Measurements from ENCODE around the gene STX12.
"Not testable (repeated sequence)": the region's sequence is repeated elsewhere in the genome, so short reads cannot be mapped to it uniquely, and the experiment has no call there.

The STX12 gene

DNA sequence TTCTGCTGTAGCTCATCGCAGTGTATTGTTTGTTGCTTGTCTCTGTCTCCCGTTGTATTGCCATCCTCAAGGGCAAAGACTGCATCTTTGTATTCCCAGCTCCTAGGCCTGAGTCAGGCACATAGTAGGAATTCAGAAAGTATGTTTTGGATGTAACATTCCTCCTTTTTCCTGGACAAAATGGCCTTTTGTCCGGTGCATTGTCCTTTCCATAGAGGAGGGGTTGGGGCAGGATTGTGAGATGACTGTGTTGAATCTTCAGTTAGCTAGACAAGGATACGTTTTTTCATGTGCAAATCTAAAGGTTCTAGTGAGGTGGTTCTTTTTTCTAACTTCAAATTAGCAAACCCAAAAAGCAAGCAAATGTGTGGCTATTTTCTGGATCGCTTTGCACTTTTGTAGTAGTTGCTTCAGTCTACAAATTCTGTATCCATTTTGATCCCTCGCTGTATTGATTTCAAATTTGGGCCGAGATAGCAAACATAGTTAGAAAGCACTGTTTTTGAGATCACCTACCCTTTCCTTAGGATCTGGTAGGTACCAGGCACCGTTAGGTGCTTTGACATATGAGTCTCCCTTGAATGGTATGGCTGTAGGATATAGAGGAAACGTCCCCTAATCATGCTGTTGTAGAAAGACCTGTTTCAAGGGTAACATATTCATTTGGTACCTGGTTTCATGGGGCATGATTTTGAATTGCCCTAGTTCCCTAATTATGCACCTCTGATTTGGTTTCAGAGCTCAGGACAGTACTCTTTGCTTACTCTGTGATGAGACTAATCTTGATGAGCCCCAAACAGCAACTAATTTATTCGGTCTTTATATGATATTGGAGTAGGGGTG is 58.8 kb downstream of the STX12 start:
- no peak for DNase-seq

DNA sequence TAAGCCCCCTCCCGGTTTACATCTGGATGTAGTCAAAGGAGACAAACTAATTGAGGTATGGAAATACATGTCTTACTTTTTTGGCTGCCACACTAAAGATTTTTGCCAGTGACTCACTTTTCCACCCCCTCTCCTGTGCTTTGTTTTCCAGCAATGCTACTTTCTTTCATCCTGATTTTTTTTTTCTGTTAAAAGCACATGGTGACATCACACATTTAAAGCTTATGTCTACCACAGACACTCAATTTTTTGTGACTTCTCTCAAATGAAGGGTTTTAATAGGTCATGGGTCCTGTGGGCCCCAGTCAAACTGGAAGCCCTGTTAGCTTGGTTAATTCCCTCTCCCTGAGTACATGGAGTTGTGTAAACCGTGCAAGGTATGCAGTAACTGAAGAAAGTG is 59.7 kb downstream of the STX12 start:
- DNase-seq = no peak

DNA sequence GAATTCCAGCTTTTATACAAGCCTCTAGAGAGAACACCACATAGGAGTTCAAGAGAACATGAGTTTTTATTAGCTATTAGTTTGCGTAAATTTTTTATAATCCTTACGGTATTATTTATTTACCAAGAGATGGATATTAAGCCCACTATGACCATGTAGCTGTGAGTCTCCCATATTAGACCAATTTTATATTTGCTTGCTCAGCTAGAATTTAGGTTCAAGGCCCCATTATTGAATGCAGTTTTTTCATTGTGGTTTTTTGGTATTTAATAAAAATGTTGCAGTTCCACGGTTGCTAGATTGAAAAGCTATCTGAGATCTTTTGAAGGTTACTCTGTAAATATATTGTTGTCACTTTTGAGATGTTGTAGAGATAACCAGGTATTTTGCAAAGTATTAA is 60.5 kb downstream of the STX12 start:
- no peak for DNase-seq

DNA sequence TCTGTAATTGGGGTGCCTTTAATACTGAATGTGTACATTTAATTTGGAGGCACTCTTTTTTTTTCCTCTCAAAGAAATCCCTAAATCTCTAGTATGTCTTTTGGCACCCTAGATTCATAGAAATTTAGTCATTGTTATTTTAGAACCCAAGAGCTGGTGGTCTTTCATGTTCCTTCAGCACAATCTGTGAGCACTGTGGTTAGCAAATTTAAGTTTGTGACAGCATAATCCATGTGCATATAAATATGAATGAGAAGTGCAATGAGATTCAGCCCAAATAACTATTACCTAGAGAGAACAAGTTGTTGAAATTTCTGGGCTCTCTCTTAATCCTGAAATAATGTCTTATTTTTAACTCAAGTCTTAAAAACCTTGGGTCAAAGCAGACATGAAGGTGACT is 62.0 kb downstream of the STX12 start:
- DNase-seq = no peak

DNA sequence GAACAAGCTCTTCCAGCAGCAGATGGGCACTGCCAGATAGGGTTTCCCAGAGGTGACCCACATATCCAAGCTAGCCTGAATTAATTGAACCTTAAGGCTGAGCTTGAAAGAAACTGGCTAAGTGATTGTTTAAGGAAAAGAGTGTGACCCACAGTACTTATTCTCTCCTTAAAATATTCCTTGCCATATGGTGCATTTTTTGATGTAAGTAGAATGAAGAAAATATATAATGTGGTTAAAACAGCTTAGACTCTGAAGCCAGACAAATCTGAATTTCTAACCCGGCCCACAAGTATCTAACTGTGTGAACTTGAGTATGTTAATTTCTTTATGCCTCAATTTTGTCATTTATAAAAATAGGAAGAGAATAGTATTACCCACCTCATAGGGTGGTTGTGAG is 62.5 kb downstream of the STX12 start:
- DNase-seq = no peak

DNA sequence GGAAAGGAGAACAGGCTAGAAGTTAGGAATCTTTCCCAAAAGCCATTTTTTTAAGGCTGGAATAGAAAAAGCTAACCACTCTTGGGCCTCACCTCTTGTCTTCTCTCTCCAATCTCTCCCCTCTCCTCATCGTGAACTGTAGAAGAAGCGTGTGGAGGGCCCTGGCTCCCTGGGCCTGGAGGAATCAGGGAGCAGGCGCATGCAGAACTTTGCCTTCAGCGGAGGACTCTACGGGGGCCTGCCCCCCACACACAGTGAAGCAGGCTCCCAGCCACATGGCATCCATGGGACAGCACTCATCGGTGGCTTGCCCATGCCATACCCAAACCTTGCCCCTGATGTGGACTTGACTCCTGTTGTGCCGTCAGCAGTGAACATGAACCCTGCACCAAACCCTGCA is 76.9 kb downstream of the STX12 start:
- DNase-seq = no peak

DNA sequence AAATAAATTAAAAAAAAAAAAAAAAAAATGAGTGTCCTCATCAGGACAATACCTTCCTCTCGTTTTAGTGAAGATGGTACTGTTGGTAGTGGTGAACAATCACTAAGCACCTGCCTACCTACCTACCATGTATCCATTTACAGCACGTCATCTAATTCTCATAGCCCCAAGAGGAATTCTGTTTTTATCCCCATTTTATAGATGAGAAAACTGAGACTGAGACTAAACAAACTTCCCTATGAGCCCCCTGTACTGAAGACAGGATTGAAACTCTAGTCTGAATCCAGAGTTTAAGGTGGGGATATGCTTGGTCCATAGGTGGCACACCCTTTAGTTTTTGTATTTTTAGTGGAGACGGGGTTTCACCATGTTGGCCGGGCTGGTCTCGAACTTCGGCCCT is 82.1 kb downstream of the STX12 start:
- DNase-seq = no peak

DNA sequence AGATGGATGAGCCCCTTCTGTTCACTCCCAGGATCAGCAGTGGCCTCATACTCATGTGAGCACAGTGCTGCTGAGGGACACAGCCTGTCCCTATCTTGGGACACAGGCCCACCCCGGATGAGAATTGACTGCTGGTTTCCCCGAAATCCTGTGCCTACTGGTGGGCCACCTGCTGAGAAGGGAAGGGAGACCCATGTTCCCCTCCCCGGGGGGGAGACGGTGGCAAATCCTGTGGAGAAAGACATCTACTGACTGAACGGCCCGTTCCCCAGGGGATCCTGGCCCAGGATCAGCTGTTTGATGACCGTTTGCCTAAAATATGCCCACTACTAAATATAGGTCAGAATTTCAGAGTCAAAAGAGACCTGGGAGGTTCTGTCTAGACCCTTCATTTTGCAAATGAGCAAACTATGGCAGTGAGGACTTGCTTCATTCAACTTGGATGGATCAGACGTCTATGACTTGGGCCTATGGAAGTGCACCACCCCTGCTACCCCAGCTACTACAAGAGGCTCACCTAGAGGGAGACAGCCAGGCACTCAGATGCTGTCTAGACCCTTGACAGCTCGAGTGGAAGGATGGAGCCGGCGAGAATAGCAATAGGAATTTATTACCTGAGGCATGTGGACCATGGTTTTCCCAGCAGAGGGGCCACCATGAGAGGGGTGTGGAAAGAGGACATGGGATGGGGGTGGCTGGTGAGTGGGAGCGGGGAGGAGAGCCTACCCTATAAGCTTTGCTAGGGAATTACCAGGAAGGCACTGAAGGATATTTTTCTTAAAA is 83.7 kb downstream of the STX12 start:
- no peak for DNase-seq

DNA sequence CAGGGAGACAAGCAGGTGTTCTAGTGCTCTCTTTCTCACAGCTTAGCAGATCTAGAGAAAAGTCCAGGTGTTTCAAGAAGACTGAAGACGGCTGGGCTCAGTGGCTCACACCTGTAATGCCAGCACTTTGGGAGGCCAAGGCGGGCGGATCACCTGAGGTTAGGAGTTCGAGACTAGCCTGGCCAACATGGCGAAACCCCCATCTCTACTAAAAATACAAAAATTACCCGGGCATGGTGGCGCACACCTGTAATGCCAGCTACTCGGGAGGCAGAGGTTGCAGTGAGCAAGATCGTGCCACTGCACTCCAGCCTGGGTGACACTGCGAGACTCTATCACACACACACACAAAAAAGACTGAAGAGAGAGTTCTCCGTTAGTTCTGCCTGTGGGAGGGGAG is 84.5 kb downstream of the STX12 start:
- DNase-seq = not testable (repeated sequence)

DNA sequence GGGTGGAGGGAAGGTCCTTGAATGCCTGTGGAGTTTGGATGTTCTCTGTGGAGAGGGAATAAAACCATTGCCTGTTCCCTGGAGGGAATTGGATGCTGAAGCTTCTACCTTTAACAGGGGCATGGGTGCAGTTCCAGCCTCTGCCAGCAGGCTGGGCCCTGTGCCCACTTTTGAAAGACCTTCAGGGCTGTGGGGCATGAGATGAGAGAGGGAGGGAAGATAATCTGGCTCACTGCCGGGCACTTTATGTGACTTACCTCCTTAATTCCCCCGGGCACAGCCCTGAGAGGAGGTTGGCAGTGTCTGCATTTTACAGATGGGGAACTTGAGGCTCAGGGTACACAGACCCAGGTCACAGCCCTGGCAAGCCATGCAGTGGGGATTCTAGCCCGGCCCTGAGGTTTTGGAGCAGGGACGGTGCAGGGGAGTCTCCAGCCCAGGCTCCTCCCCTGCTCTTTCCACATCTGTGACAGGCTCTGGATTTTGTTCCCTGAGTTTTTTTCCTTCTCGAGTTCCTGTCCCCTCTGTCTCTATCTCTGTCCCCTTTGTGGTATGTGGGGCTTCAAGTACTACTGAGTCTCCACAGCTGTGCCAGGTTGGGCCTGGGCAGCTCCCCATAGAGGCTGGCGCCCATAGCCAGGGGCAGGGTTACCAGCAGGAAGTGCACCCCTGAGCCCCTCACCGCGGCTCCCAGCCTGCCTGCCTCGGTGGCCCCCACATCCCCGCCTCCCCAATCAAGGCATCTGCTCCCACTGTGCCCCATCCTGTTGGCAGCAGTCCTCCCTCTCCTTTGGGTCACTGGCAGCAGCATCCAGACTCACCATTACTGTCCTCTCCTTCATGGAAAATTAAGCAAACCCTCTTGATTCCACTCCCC is 85.3 kb downstream of the STX12 start:
- DNase-seq = peak; percentile 90

DNA sequence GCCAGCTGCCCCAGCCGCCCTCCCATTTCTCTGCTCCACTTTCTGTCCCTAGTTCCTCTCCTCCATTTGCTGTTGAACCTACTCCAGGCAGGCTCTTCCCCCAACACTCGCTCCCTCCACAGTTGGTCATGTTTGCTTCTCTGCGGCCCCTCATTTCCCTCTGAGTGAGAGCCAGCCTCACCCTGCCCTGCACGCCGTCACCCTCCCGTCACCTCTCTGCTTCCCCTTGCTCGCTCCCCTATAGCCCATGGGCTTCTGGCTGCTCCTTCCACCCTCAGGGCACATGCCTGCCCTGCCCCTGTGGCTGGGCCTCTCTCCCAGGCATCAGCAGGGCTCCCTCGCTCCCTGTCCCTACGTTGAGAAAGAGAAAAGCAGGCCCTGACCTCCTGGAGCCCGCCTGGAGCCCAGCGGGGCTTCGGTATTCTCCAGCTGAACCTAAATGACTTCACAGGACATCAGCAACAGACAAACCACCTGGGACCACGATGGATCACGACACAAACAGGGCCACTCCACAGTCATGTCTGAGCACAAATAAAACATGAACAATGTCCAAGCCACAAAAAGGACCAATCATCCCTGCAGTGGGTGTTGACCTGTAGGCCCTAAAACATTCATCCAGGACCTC is 86.0 kb downstream of the STX12 start:
- DNase-seq = no peak

DNA sequence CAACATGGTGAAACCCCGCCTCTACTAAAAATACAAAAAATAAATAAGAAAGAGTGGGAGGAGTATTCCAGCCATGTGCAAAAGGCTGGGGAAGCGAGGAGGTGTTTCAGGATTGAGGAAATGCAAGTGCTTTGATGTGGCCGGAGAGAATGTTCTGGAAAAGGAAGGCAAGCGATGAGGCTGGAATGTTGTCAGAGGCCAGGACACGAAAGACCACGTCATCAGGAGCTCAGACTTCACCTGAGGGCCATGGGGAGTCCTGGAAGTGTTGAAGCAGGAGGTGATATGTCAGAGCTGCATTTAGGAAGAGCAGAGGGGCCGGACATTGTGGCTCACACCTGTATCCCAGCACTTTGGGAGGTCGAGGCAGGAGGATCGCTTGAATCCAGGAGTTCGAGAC is 88.4 kb downstream of the STX12 start:
- no peak for DNase-seq

DNA sequence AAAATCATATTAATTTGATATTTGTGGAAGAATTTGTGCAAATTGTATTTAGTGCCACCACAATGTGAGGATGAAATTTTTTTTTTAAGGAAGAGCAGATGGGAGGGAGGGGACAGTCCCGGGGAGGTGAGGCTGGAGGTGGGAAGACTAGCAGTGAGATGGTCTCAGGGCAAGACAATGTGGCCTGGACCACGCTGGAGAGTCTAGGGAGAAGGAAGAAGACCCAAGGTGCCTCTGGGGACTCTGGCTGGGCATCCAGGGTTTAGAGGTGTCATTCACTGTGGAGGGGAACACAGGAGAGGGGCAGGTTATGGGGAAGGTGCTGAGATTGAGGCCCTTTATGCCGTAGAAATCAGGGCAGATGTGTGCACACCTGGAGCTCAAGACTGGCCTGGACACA is 89.0 kb downstream of the STX12 start:
- DNase-seq = no peak

DNA sequence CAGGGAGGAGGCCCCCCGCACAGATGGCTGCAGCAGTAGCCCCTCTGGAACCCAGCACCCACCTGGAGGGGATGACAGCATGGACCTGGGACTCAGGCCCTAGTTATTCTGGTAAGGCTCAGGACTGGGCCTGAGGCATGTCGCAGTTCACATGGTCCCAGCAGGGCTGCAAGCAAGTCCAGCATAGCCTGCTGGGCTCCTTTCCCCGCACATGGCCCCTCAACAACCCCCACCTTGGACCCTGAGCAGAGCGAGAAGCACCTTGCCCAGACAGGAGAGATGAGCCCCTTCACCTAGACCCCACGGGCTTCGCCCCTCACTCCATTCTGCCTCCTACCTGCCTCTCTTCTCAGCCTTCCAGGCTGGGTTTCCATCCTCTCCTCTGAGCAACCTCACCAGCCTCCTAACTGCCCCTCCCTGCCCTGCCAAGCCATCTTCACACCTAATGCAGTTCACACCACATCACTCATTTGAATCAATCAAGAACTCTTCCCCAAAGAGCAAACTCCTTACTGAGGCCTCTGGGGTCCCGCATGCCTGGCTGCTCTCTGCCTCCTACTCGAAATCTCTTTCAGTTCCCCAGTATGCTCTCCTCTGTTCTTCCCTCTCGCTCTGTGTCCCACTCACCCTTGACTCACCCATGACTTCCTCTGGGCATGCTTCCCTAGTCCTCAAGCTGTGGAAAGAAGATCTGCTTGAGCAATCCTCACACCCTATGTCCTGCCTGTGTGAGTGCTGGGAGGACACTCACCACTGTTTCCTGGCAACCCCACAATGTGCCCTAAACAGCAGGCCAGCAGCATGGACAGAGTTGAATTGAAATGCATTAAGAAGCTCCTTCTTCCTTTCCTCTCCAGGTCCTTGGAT is 89.9 kb downstream of the STX12 start:
- DNase-seq = no peak

DNA sequence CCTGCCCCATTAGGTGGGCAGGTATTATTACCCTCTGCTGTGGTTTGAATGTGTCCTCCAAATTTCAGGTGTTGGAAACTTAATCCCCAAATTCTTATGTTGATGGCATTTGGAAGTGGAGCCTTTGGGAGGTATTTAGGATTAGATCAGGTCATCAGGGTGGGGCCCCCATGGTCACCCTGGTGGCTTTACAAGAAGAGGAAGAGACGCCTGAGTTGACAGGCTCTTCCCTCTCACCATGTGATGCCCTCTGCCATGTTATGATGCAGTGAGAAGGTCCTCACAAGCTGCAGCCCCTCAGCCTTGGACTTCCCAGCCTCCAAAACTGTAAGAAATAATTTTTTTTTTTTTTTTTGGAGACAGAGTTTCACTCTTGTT is 90.5 kb downstream of the STX12 start:
- DNase-seq = no peak

DNA sequence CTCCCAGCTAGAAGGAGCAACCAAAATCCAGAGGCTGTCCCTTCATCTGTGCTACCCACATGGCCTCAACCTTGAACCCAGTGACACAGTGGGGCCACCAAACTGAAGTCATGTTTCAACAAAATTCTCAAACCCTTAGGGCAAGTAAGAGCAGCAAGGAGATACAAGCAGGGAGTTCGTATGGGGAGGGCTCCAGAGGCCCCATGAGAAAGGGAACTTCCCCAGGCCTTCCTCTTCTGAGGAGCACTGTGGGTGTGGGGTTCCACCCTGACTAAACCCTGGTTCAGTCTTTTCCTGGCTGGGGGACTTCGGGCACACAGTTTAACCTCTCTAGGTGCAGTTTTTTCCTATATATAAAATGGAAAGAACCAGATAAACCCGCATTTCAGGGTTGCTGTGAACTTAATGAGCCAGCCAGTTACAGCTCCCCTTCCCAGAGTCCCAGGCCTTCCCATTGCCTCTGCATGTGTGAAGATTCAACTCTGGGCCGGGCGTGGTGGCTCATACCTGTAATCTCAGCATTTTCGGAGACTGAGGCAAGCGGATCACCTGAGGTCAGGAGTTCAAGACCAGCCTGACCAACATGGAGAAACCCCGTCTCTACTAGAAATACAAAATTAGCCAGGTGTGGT is 91.4 kb downstream of the STX12 start:
- peak; percentile 43 for DNase-seq

DNA sequence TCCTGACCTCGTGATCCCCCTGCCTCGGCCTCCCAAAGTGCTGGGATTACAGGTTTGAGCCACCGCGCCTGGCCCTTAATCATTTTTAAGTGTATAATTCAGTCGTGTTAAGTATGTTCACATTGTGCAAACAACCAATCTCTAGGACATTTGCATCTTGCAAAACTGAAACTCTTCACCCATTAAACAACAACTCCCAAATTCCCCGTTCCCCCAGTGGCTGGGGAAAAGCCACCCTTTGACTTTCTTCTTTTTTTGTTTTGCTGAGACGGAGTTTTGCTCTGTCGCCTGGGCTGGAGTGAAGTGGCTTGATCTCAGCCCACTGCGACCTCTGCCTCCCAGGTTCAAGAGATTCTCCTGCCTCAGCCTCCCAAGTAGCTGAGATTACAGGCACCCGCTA is 92.8 kb downstream of the STX12 start:
- DNase-seq = no peak

DNA sequence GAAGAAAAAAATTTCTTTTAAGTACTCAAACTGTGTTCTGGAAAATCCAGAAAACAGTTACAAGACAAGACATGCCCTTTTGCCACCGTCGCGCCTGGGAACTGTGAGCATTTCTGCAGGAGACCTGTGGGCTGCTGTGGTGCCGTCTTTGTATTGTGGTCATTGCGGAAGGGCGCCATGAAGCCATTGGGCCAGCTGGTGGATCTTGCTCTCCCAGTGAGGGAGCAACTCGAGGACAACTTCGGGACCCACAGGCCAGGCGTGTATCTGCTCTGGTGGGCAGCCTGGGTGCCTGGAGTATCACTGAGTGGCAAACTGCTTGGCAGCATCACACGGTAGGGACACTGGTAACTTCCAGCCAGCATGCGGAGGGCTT is 95.5 kb downstream of the STX12 start:
- peak; percentile 21 for DNase-seq

DNA sequence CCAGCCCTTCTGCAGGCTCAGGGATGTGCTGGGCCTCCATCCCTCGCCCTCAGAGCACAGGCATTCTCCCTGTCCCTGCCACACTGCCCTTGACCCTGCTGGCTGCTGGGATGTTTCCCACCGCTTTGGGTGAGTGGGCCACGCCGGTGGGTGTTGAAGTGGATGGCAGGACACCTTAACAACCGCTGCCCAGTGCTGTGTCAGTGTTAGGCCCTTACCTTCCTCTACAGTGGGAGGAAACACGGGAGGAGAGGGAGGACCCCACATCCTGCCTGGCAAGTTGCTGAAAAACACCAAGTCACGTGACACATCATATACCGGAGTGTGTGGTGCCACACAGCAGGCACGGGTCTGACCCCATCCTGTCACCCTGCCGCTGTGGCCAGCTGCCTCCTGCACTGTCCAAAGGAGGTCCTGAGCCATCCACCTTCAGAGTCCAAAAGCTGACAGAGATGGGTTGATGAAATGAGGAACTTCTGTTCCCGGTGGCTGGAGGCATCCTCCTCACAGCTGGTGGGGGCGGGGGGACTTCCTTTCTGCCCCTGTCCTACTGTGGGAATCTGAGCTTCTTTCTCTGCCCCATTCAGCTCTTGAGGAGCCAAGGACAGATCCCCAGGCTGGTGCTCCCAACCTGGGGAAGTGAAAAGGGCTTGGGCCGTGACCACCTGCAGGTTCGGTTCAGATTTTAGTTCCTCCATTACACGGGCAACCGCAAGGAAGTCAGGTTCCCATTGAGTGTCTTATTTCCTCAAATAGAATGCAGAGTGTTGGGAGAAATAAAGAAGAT is 96.1 kb downstream of the STX12 start:
- DNase-seq = peak; percentile 79

DNA sequence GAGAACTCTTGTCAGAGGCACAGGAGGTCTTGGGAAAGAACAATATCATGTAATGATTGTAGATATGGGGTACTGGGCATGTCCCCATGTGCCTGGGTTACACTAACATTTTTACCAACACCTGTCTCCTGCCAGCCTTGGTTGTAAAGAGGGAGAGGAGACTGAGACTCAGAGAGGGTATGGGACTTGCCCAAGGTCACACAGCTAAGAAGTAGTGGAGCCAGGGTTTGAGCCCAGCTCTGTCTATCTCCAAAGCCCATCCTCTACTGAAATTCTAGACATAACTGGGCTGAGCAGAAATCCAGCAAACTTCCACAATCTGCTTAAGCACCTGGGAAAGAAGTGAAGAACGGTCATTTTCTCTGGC is 96.7 kb downstream of the STX12 start:
- no peak for DNase-seq

DNA sequence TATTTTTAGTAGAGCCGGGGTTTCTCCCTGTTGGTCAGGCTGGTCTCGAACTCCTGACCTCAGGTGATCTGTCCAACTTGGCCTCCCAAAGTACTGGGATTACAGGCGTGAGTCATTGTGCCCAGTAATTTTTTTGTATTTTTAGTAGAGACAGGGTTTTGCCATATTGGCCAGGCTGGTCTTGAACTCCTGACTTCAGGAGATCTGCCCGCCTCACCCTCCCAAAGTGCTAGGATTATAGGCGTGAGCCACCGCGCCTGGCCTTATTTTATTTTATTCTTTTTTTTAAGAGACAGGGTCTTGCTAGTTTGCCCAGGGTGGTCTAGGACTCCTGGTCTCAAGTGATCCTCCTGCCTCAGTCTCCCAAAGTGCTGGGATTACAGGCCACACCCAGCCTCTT is 98.1 kb downstream of the STX12 start:
- not testable (repeated sequence) for DNase-seq

Measured in CD4-positive, alpha-beta T cell treated with Interleukin-17A for 4 hours (primary cell).